K562 (cell line): Measurements from ENCODE around the gene MT1E. TPM values are rescaled to one million over a fixed set of nuclear protein-coding genes. Genes with fewer than 3 reads are reported as not detected.

Source experiments
- ATAC-seq: fragments of 200-7000 bp; cut with Tn5 transposase; 3 replicates; pipeline ENCODE4 v1.9.1; 2020; ENCODE audit warnings: moderate library complexity
- BruUV-seq: library from RNA; stranded (reverse); fragments of 400-500 nt; replicated peaks from 2 replicates; lab custom pipeline; 2021; lab: Mats Ljungman, UMichigan
- CTCF ChIA-PET: fragments of 300-600 bp; formaldehyde crosslinking; extraction: SDS; loops from one replicate; lab custom pipeline; 2021; ENCODE audit warnings: low intra/inter-chr PET ratio; lab: Yijun Ruan, JAX
- POLR2A ChIA-PET: fragments of 300-600, 350-650 bp; sonication (Branson Sonifier 250); formaldehyde crosslinking; extraction: SDS; loops from one replicate; lab custom pipeline; 2021; ENCODE audit warnings: antibody characterized with exemption, inconsistent platforms; lab: Yijun Ruan, JAX
- DNase-seq, 4 experiments: peaks; one replicate each; pipeline versions ENCODE4 v3.0.0 to v3.0.0-alpha.2; 2011 to 2018; ENCODE audit warnings: low spot score in 3 of 4, mixed read lengths in 3 of 4; ENCODE audit errors: extremely low read depth in 1 of 4
- FAIRE-seq: peaks from 2 replicates; lab custom pipeline; 2011; peaks lifted over from hg19 to GRCh38; lab: Jason Lieb, UNC
- H2AFZ ChIP-seq: 2 replicates; pipeline ENCODE4 v1.6.0; 2011; ENCODE audit warnings: low read depth, low read length, control low read depth, inconsistent platforms
- H3K27ac ChIP-seq: fragments of 200-600 bp; 3 replicates; pipeline ENCODE4 v1.8.0; 2011; ENCODE audit warnings: low read depth, mild to moderate bottlenecking, control low read depth, inconsistent platforms, low read length, moderate library complexity, mixed read lengths; ENCODE audit errors: extremely low read depth
- H3K27me3 ChIP-seq, 2 experiments: fragments of 300-600 bp in 1 of 2; 2 replicates in 1 of 2; 3 replicates in 1 of 2; pipeline versions ENCODE4 v1.6.0 to v1.8.0; 2011; ENCODE audit warnings: inconsistent platforms in 2 of 2, low read length in 2 of 2, mild to moderate bottlenecking in 1 of 2, mixed read lengths in 1 of 2, moderate library complexity in 1 of 2; ENCODE audit not compliant: control insufficient read depth in 2 of 2, insufficient read depth in 2 of 2
- H3K36me3 ChIP-seq: fragments of 300-600 bp; 3 replicates; pipeline ENCODE4 v1.8.0; 2011; ENCODE audit warnings: mild to moderate bottlenecking, low read length, inconsistent platforms; ENCODE audit not compliant: control insufficient read depth, insufficient read depth
- H3K4me1 ChIP-seq, 2 experiments: fragments of 200-600 bp in 1 of 2; replicated peaks in 1 of 2; 2 replicates in 1 of 2; 3 replicates in 1 of 2; pipeline versions ENCODE4 v1.5.1 to v1.8.0; 2011; ENCODE audit warnings: inconsistent platforms in 2 of 2, low read length in 2 of 2, mild to moderate bottlenecking in 1 of 2, mixed read lengths in 1 of 2, moderate library complexity in 1 of 2; ENCODE audit not compliant: control insufficient read depth in 2 of 2, insufficient read depth in 2 of 2
- H3K4me2 ChIP-seq: 2 replicates; pipeline ENCODE4 v1.6.1; 2011; ENCODE audit warnings: low read length, control low read depth, inconsistent platforms, mixed read lengths; ENCODE audit not compliant: insufficient read depth
- H3K4me3 ChIP-seq: fragments of 200-600 bp; sonication (generic), shearing (Covaris generic); 2 replicates; pipeline ENCODE4 v1.5.1; 2016; ENCODE audit warnings: control low read depth, inconsistent platforms
- H3K79me2 ChIP-seq: fragments of 200-600 bp; 3 replicates; pipeline ENCODE4 v1.8.0; 2011; ENCODE audit warnings: low read length, inconsistent platforms; ENCODE audit not compliant: control insufficient read depth, insufficient read depth
- H3K9ac ChIP-seq, 2 experiments: 2 replicates each; pipeline versions ENCODE4 v1.6.0 to v1.6.1; 2011; ENCODE audit warnings: low read depth in 2 of 2, low read length in 2 of 2, control low read depth in 1 of 2, inconsistent platforms in 1 of 2, mild to moderate bottlenecking in 1 of 2, mixed read lengths in 1 of 2; ENCODE audit not compliant: insufficient read depth in 1 of 2
- H3K9me1 ChIP-seq: one replicate; pipeline ENCODE4 v1.6.0; 2011; ENCODE audit warnings: inconsistent platforms, mild to moderate bottlenecking, low read length, moderate library complexity; ENCODE audit not compliant: control insufficient read depth, insufficient read depth
- H3K9me3 ChIP-seq: replicated peaks from 2 replicates; pipeline ENCODE4 v1.5.1; 2011; ENCODE audit warnings: low read depth, low read length, inconsistent platforms; ENCODE audit not compliant: control insufficient read depth, insufficient read depth
- H4K20me1 ChIP-seq: replicated peaks from 2 replicates; pipeline ENCODE4 v1.6.1; 2011; ENCODE audit warnings: low read length, inconsistent platforms, mixed read lengths; ENCODE audit not compliant: control insufficient read depth, insufficient read depth
- ARHGAP35 ChIP-seq: fragments of 450-650 bp; IDR thresholded peaks from 2 replicates; pipeline ENCODE4 v1.6.1; 2018; ENCODE audit not compliant: partially characterized antibody
- BDP1 ChIP-seq: IDR thresholded peaks from 3 replicates; pipeline ENCODE4 v1.6.1; 2011; ENCODE audit not compliant: insufficient read length, insufficient read depth
- KLF13 ChIP-seq: fragments of 450-650 bp; IDR thresholded peaks from 2 replicates; pipeline ENCODE4 v1.6.1; 2016; ENCODE audit warnings: missing genetic modification characterization, low read depth, mild to moderate bottlenecking, missing compliant biosample characterization, moderate library complexity, borderline replicate concordance
- ZFP91 ChIP-seq: sonication (generic); formaldehyde crosslinking; IDR thresholded peaks from 2 replicates; pipeline ENCODE4 v1.8.0; 2022; ENCODE audit warnings: mild to moderate bottlenecking, missing genetic modification reagents
- ZNF24 ChIP-seq: fragments of 450-650 bp; IDR thresholded peaks from 2 replicates; pipeline ENCODE4 v1.6.1; 2016
- WGBS: fragments of 100-300 bp; shearing (Covaris generic); methylation state at CpG from one replicate; pipeline ENCODE4 v1.1.6; 2016; ENCODE audit warnings: low coverage, mixed read lengths; ENCODE audit not compliant: insufficient coverage; ENCODE audit errors: missing lambda C conversion rate; 5-methylcytosine and 5-hydroxymethylcytosine counted together
- in situ Hi-C: fragments of 300-500 bp; cut with MboI; formaldehyde crosslinking; loops from 4 replicates; pipeline ENCODE4 v1.15.0; 2018; ENCODE audit warnings: inconsistent platforms, mixed read lengths
- intact Hi-C: fragments of 100-400 bp; cut with micrococcal nuclease; formaldehyde crosslinking; loops from 2 replicates; pipeline ENCODE4 v1.14.2; 2022
- polyA plus RNA-seq, 8 experiments: library from polyadenylated mRNA; depleted of rRNA in 4 of 8; stranded (reverse) in 5 of 8; unstranded in 3 of 8; fragments of >200 nt; fragmentation: Nextera tagmentation in 2 of 8; fragmentation: Illumina TruSeq in 1 of 8; extraction: Ambion mirVana in 2 of 8; extraction: Trizol in 1 of 8; gene quantifications; 2 replicates each; pipeline versions ENCODE4 v1.2.1 to v1.2.3, GENCODE V29; 2011 to 2014; ENCODE audit warnings: inconsistent platforms in 1 of 8, missing spikeins in 1 of 8
- total RNA-seq, 7 experiments: library from RNA; depleted of rRNA in 6 of 7; stranded (reverse); fragments of >200 nt in 6 of 7; fragmentation: Illumina TruSeq in 2 of 7; extraction: Trizol in 2 of 7; gene quantifications; 2 replicates each; pipeline versions ENCODE4 v1.2.1 to v1.2.3, GENCODE V29; 2011 to 2021; ENCODE audit warnings: low replicate concordance in 1 of 7
- TF ChIP-seq, protein P1 (sequence below): fragments of 250-450 bp; sonication (Bioruptor Pico); IDR thresholded peaks from 2 replicates; pipeline ENCODE4 v1.4.0; 2020; ENCODE audit warnings: borderline replicate concordance
- TF ChIP-seq, protein P2 (sequence below): fragments of 450-650 bp; formaldehyde crosslinking; IDR thresholded peaks from 2 replicates; pipeline ENCODE4 v1.4.0; 2020; ENCODE audit warnings: mild to moderate bottlenecking, moderate library complexity
- TF ChIP-seq, protein P3 (sequence below): fragments of 250-450 bp; sonication (Bioruptor Pico); IDR thresholded peaks from 2 replicates; pipeline ENCODE4 v1.8.0; 2022; ENCODE audit warnings: moderate library complexity, mild to moderate bottlenecking, inconsistent platforms

The MT1E gene
- total and polyA plus RNA-seq, 9 of the 15 experiments (the other 6 are each of a cell fraction or from before 2014, with no cell fraction given) = 0.29 to 0.81 (median 0.46) TPM; not detected in 3

GRCh38 chr16:56607675-56608042 is 17.9 kb upstream of the MT1E start:
- H3K4me1 ChIP-seq = peaks cover 27 to 29% of the 10 kb centered on the region in 2 experiments
- POLR2A ChIA-PET = no interaction called here
- H3K4me3 ChIP-seq = peak overlapping the region; percentile 47; the same call in 1 of the 2 replicates
- H2AFZ ChIP-seq = peak overlapping the region; percentile 98
- no peak for DNase-seq
- CTCF ChIA-PET = no interaction called here
- H4K20me1 ChIP-seq = no peaks in the 10 kb centered on the region
- 94% methylated on average over 2 of the region's 2 CpGs for WGBS
- peak overlapping the region; percentile 78 for H3K4me2 ChIP-seq
- TSS peak; percentile 88 for BruUV-seq
- H3K9ac ChIP-seq = peak overlapping the region in 1 of 2 experiments; percentile 69; a peak in 2 of 4 replicates
- no peaks in the 10 kb centered on the region for H3K79me2 ChIP-seq
- TF ChIP-seq, protein P1, sequence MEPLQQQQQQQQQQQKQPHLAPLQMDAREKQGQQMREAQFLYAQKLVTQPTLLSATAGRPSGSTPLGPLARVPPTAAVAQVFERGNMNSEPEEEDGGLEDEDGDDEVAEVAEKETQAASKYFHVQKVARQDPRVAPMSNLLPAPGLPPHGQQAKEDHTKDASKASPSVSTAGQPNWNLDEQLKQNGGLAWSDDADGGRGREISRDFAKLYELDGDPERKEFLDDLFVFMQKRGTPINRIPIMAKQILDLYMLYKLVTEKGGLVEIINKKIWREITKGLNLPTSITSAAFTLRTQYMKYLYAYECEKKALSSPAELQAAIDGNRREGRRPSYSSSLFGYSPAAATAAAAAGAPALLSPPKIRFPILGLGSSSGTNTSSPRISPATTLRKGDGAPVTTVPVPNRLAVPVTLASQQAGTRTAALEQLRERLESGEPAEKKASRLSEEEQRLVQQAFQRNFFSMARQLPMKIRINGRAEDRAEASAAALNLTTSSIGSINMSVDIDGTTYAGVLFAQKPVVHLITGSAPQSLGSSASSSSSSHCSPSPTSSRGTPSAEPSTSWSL (CRISPR knock-in tag) = no peak
- TF ChIP-seq, protein P2, sequence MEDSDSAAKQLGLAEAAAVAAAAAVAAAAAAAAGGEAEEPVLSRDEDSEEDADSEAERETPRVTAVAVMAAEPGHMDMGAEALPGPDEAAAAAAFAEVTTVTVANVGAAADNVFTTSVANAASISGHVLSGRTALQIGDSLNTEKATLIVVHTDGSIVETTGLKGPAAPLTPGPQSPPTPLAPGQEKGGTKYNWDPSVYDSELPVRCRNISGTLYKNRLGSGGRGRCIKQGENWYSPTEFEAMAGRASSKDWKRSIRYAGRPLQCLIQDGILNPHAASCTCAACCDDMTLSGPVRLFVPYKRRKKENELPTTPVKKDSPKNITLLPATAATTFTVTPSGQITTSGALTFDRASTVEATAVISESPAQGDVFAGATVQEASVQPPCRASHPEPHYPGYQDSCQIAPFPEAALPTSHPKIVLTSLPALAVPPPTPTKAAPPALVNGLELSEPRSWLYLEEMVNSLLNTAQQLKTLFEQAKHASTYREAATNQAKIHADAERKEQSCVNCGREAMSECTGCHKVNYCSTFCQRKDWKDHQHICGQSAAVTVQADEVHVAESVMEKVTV = no peak
- TF ChIP-seq ARHGAP35 (no peak), KLF13 (tag) (no peak), ZFP91 (no peak), ZNF24 (no peak), BDP1 (no peak)
- TF ChIP-seq, protein P3, sequence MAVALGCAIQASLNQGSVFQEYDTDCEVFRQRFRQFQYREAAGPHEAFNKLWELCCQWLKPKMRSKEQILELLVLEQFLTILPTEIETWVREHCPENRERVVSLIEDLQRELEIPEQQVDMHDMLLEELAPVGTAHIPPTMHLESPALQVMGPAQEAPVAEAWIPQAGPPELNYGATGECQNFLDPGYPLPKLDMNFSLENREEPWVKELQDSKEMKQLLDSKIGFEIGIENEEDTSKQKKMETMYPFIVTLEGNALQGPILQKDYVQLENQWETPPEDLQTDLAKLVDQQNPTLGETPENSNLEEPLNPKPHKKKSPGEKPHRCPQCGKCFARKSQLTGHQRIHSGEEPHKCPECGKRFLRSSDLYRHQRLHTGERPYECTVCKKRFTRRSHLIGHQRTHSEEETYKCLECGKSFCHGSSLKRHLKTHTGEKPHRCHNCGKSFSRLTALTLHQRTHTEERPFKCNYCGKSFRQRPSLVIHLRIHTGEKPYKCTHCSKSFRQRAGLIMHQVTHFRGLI (CRISPR knock-in tag) = no peak
- no peaks in the 10 kb centered on the region for H3K36me3 ChIP-seq
- no peaks in the 10 kb centered on the region for H3K9me3 ChIP-seq
- H3K27ac ChIP-seq = peak overlapping the region; percentile 86
- ATAC-seq = no peak
- intact Hi-C loops (loop anchor here (1.0 kb wide), 1 partner anchor 95 kb away; no protein-coding TSS in a partner anchor), in situ Hi-C loops (no loop called here)
- H3K9me1 ChIP-seq = no peaks in the 10 kb centered on the region
- FAIRE-seq = no peak
- H3K27me3 ChIP-seq = no peaks in the 10 kb centered on the region
